Mesenchymal stem cell (in vitro differentiated cells and primary cell): ENCODE data around the gene SPDYE3.
A peak's percentile ranks its signal among the peaks of the same experiment; 100 is the strongest.

Source experiments
- DNase-seq: peaks from one replicate; pipeline ENCODE4 v3.0.0-alpha.2; 2013
- H2AFZ ChIP-seq: one replicate; pipeline ENCODE4 v1.6.1; 2013; ENCODE audit warnings: low read depth, mild to moderate bottlenecking, control low read depth, inconsistent platforms, low read length, moderate library complexity
- H2AK5ac ChIP-seq: 2 replicates; pipeline ENCODE4 v1.6.1; 2013; ENCODE audit warnings: low read length, moderate library complexity, mild to moderate bottlenecking, inconsistent platforms; ENCODE audit not compliant: severe bottlenecking
- H2BK120ac ChIP-seq: one replicate; pipeline ENCODE4 v1.6.1; 2013; ENCODE audit warnings: low read depth, mild to moderate bottlenecking, inconsistent platforms, low read length, moderate library complexity
- H2BK12ac ChIP-seq, 2 experiments: one replicate each; pipeline ENCODE4 v1.6.1; 2013; ENCODE audit warnings: inconsistent platforms in 2 of 2, low read length in 2 of 2, mild to moderate bottlenecking in 2 of 2, moderate library complexity in 2 of 2, control low read depth in 1 of 2
- H2BK15ac ChIP-seq: one replicate; pipeline ENCODE4 v1.6.1; 2013; ENCODE audit warnings: mild to moderate bottlenecking, low read depth, inconsistent platforms; ENCODE audit not compliant: poor library complexity, severe bottlenecking
- H2BK5ac ChIP-seq: 2 replicates; pipeline ENCODE4 v1.6.1; 2013; ENCODE audit warnings: low read depth, mild to moderate bottlenecking, low read length, control low read depth, inconsistent platforms; ENCODE audit not compliant: poor library complexity, severe bottlenecking
- H3K14ac ChIP-seq, 2 experiments: one replicate each; pipeline ENCODE4 v1.6.1; 2013; ENCODE audit warnings: inconsistent platforms in 2 of 2, low read length in 2 of 2, control low read depth in 1 of 2, mild to moderate bottlenecking in 1 of 2, moderate library complexity in 1 of 2
- H3K18ac ChIP-seq, 2 experiments: one replicate each; pipeline ENCODE4 v1.6.1; 2013; ENCODE audit warnings: inconsistent platforms in 2 of 2, low read length in 2 of 2, control low read depth in 1 of 2, low read depth in 1 of 2, mild to moderate bottlenecking in 1 of 2
- H3K23ac ChIP-seq, 2 experiments: one replicate each; pipeline ENCODE4 v1.6.1; 2013; ENCODE audit warnings: inconsistent platforms in 2 of 2, low read length in 2 of 2, mild to moderate bottlenecking in 2 of 2, moderate library complexity in 2 of 2, control low read depth in 1 of 2
- H3K27ac ChIP-seq: 2 replicates; pipeline ENCODE4 v1.5.1; 2013; ENCODE audit warnings: mild to moderate bottlenecking, moderate library complexity, low read length, control low read depth, inconsistent platforms; ENCODE audit not compliant: poor library complexity, severe bottlenecking
- H3K27me3 ChIP-seq, 2 experiments: 2 replicates each; pipeline versions ENCODE4 v1.6.1 to v1.7.0; 2013; ENCODE audit warnings: low read length in 2 of 2, mild to moderate bottlenecking in 2 of 2, moderate library complexity in 2 of 2, control low read depth in 1 of 2, inconsistent platforms in 1 of 2; ENCODE audit not compliant: control insufficient read depth in 1 of 2, insufficient read depth in 1 of 2
- H3K36me3 ChIP-seq, 2 experiments: 2 replicates each; pipeline versions ENCODE4 v1.6.1 to v1.7.0; 2013; ENCODE audit warnings: low read length in 2 of 2, control low read depth in 1 of 2, inconsistent platforms in 1 of 2, low read depth in 1 of 2, mild to moderate bottlenecking in 1 of 2; ENCODE audit not compliant: insufficient read depth in 2 of 2, control insufficient read depth in 1 of 2
- H3K4ac ChIP-seq, 2 experiments: one replicate each; pipeline ENCODE4 v1.6.1; 2013; ENCODE audit warnings: inconsistent platforms in 2 of 2, low read length in 2 of 2, mild to moderate bottlenecking in 2 of 2, moderate library complexity in 2 of 2, control low read depth in 1 of 2, low read depth in 1 of 2
- H3K4me1 ChIP-seq: 2 replicates; pipeline ENCODE4 v1.6.1; 2013; ENCODE audit warnings: low read depth, low read length, control low read depth; ENCODE audit not compliant: control insufficient read depth, insufficient read depth
- H3K4me2 ChIP-seq: 2 replicates; pipeline ENCODE4 v1.6.1; 2013; ENCODE audit warnings: low read length, mild to moderate bottlenecking, inconsistent platforms; ENCODE audit not compliant: poor library complexity, severe bottlenecking
- H3K4me3 ChIP-seq, 2 experiments: 2 replicates each; pipeline versions ENCODE4 v1.5.1 to v1.7.0; 2013; ENCODE audit warnings: low read length in 2 of 2, mild to moderate bottlenecking in 2 of 2, control low read depth in 1 of 2, low read depth in 1 of 2; ENCODE audit not compliant: insufficient read depth in 1 of 2
- H3K79me1 ChIP-seq: replicated peaks from 2 replicates; pipeline ENCODE4 v1.6.1; 2013; ENCODE audit warnings: mild to moderate bottlenecking, control low read depth, low read length, inconsistent platforms; ENCODE audit not compliant: poor library complexity, severe bottlenecking
- H3K9ac ChIP-seq: 2 replicates; pipeline ENCODE4 v1.7.0; 2013; ENCODE audit warnings: mild to moderate bottlenecking, low read length, moderate library complexity
- H3K9me3 ChIP-seq: 2 replicates; pipeline ENCODE4 v1.7.0; 2013; ENCODE audit warnings: mild to moderate bottlenecking, low read length; ENCODE audit not compliant: control insufficient read depth
- H4K8ac ChIP-seq: one replicate; pipeline ENCODE4 v1.6.1; 2013; ENCODE audit warnings: inconsistent platforms, mild to moderate bottlenecking, low read length, moderate library complexity
- H4K91ac ChIP-seq: one replicate; pipeline ENCODE4 v1.6.1; 2013; ENCODE audit warnings: mild to moderate bottlenecking, low read length, inconsistent platforms
- WGBS: methylation state at CpG from one replicate; pipeline ENCODE4 v1.1.7; 2013; ENCODE audit warnings: mixed read lengths; 5-methylcytosine and 5-hydroxymethylcytosine counted together

Gene SPDYE3

GRCh38 chr7:100369105-100369504 is 61.6 kb downstream of the SPDYE3 start:
- no peak overlapping the region for H2BK120ac ChIP-seq
- no peak overlapping the region for H4K91ac ChIP-seq
- no peaks in the 10 kb centered on the region for H3K27me3 ChIP-seq
- H3K4me1 ChIP-seq = peaks cover 14% of the 10 kb centered on the region
- H3K79me1 ChIP-seq = no peaks in the 10 kb centered on the region
- H3K18ac ChIP-seq = no peak overlapping the region
- no peak overlapping the region for H2BK5ac ChIP-seq
- H2BK12ac ChIP-seq = no peak overlapping the region
- no peak overlapping the region for H3K4ac ChIP-seq
- H3K36me3 ChIP-seq = peaks cover 5 to 7% of the 10 kb centered on the region in 2 experiments
- no peak overlapping the region for H3K14ac ChIP-seq
- no peak overlapping the region for H4K8ac ChIP-seq
- H2BK15ac ChIP-seq = no peak overlapping the region
- no peaks in the 10 kb centered on the region for H3K9me3 ChIP-seq
- H2AFZ ChIP-seq = no peak overlapping the region
- no peak overlapping the region for H2AK5ac ChIP-seq
- no peak overlapping the region for H3K4me2 ChIP-seq
- DNase-seq = no peak
- H3K23ac ChIP-seq = no peak overlapping the region
- no peak overlapping the region for H3K27ac ChIP-seq
- WGBS = 95% methylated on average over 6 of the region's 6 CpGs
- H3K9ac ChIP-seq = no peak overlapping the region
- H3K4me3 ChIP-seq = no peak overlapping the region

- H3K27ac ChIP-seq = no peak overlapping the region
- H3K4me1 ChIP-seq = peaks cover 16% of the 10 kb centered on the region
- H3K9ac ChIP-seq = no peak overlapping the region
- H3K23ac ChIP-seq = no peak overlapping the region
- WGBS = 50% methylated on average over 4 of the region's 4 CpGs
- no peak overlapping the region for H3K14ac ChIP-seq
- no peak for DNase-seq
- H3K36me3 ChIP-seq = peaks cover 0 to 7% of the 10 kb centered on the region in 2 experiments
- no peak overlapping the region for H4K8ac ChIP-seq
- H3K4ac ChIP-seq = no peak overlapping the region
- no peak overlapping the region for H2BK15ac ChIP-seq
- no peak overlapping the region for H2BK5ac ChIP-seq
- H3K27me3 ChIP-seq = peaks cover 0 to 4% of the 10 kb centered on the region in 2 experiments
- no peaks in the 10 kb centered on the region for H3K9me3 ChIP-seq
- H2AK5ac ChIP-seq = no peak overlapping the region
- H3K18ac ChIP-seq = no peak overlapping the region
- H3K4me3 ChIP-seq = no peak overlapping the region
- H2AFZ ChIP-seq = no peak overlapping the region
- no peak overlapping the region for H2BK120ac ChIP-seq
- H4K91ac ChIP-seq = no peak overlapping the region
- H2BK12ac ChIP-seq = no peak overlapping the region
- no peaks in the 10 kb centered on the region for H3K79me1 ChIP-seq
- H3K4me2 ChIP-seq = no peak overlapping the region
Observed at GRCh38 chr7:100370303-100370702, 62.8 kb downstream of the SPDYE3 start.

DNA sequence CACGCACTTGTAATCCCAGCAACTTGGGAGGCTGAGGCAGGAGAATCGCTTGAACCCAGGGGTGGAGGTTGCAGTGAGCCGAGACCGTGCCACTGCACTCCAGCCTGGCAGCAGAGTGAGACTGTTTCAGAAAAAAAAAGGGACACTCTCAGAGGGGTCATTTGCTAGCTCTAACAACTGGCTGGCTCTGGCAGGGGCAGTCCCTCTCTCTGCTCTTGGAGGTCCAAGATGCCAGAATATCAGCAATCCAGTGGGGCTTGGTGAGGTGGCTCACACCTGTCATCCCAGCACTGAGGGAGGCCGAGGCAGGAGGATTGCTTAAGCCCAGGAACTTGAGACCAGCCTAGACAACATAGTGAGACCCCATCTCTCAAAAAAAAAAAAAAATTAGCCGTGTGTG is 63.2 kb downstream of the SPDYE3 start:
- Histone ChIP-seq H3K4me3 (no peak overlapping the region), H2AFZ (no peak overlapping the region), H2BK5ac (no peak overlapping the region), H2BK12ac (no peak overlapping the region), H3K27me3 (peaks cover 0 to 4% of the 10 kb centered on the region in 2 experiments), H3K9me3 (no peaks in the 10 kb centered on the region), H3K4ac (no peak overlapping the region), H4K8ac (no peak overlapping the region), H3K4me2 (no peak overlapping the region), H3K14ac (no peak overlapping the region), H3K23ac (no peak overlapping the region), H4K91ac (no peak overlapping the region), H3K36me3 (peaks cover 0 to 7% of the 10 kb centered on the region in 2 experiments), H3K79me1 (no peaks in the 10 kb centered on the region), H2BK120ac (no peak overlapping the region), H3K27ac (no peak overlapping the region), H3K18ac (no peak overlapping the region), H2BK15ac (no peak overlapping the region), H3K9ac (no peak overlapping the region), H2AK5ac (no peak overlapping the region), H3K4me1 (peaks cover 16% of the 10 kb centered on the region)
- WGBS = 85% methylated on average over 5 of the region's 6 CpGs
- DNase-seq = no peak

DNA sequence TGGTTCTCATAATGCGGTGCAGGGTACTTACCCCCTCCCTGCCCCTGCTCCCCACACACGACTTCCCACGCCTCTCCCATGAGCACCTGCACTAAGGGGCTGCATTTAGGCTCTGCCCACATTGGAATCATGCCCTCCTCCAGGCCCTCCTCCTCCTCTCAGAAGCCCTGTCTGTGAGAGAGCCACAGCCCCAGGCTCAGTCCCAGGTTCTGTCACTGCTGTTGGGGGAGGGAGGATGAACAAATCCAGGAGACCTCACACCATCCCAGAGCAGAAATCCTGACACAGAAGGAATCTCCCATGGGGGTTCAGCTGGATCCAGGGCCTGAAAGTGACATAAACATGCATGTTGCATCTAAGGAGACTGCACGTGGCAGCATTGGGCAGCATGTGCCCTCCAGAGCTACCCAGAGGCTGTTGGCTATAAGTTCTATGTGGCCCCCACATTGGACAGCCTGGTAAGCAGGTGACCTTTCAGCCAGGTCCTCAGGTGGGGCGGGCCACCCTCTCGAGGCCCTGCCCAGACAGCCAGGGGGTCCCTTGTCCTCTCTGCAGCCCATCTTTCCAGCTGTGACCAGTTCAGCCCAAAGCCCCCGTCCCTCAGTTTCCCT is 64.2 kb downstream of the SPDYE3 start:
- Histone ChIP-seq H2AFZ (no peak overlapping the region), H3K27me3 (peaks cover 0 to 4% of the 10 kb centered on the region in 2 experiments), H3K9ac (no peak overlapping the region), H2BK120ac (no peak overlapping the region), H2BK5ac (no peak overlapping the region), H3K4me2 (no peak overlapping the region), H3K27ac (no peak overlapping the region), H2AK5ac (no peak overlapping the region), H3K14ac (no peak overlapping the region), H3K4me3 (no peak overlapping the region), H3K18ac (peak overlapping the region; percentile 14 to 68), H4K8ac (peak overlapping the region; percentile 73), H2BK15ac (no peak overlapping the region), H3K36me3 (no peaks in the 10 kb centered on the region), H3K9me3 (no peaks in the 10 kb centered on the region), H2BK12ac (no peak overlapping the region), H3K4ac (peak overlapping the region in 1 of 2 experiments; percentile 43), H3K79me1 (no peaks in the 10 kb centered on the region), H3K23ac (peak overlapping the region in 1 of 2 experiments; percentile 41), H3K4me1 (peaks cover 16% of the 10 kb centered on the region), H4K91ac (peak overlapping the region; percentile 18)
- no peak for DNase-seq
- 89% methylated on average over 6 of the region's 7 CpGs for WGBS
